Brain microvascular endothelial cell (primary cell): Measurements from ENCODE around the gene CES3.
"Not testable (repeated sequence)": the region's sequence is repeated elsewhere in the genome, so short reads cannot be mapped to it uniquely, and the experiment has no call there.

Source experiments
- DNase-seq: peaks from one replicate; pipeline ENCODE4 v3.0.0-alpha.2; 2020
- H3K27ac ChIP-seq: fragments of 250-450 bp; sonication (Bioruptor Pico); 2 replicates; pipeline ENCODE4 v1.5.1; 2020; ENCODE audit warnings: mild to moderate bottlenecking, moderate library complexity
- H3K27me3 ChIP-seq: fragments of 250-450 bp; sonication (Bioruptor Pico); replicated peaks from 2 replicates; pipeline ENCODE4 v1.5.1; 2020; ENCODE audit warnings: mild to moderate bottlenecking
- H3K36me3 ChIP-seq: fragments of 250-450 bp; sonication (Bioruptor Pico); replicated peaks from 2 replicates; pipeline ENCODE4 v1.5.1; 2020; ENCODE audit warnings: mild to moderate bottlenecking
- H3K4me3 ChIP-seq: 2 replicates; pipeline ENCODE4 v1.5.1; 2011; ENCODE audit warnings: low read depth, mild to moderate bottlenecking, control low read depth, low read length, moderate library complexity
- in situ Hi-C: cut with HindIII; loops from 2 replicates; pipeline ENCODE4 v1.10.0; 2017; ENCODE audit warnings: low sequenced_read_pairs, low pct_ligation_motif_present
- TF ChIP-seq, protein P1 (sequence below): IDR thresholded peaks from 2 replicates; pipeline ENCODE4 v1.5.1; 2011; ENCODE audit warnings: low read depth, mild to moderate bottlenecking, moderate library complexity, low read length, control low read depth, inconsistent platforms; ENCODE audit errors: missing control alignments

Gene CES3

DNA sequence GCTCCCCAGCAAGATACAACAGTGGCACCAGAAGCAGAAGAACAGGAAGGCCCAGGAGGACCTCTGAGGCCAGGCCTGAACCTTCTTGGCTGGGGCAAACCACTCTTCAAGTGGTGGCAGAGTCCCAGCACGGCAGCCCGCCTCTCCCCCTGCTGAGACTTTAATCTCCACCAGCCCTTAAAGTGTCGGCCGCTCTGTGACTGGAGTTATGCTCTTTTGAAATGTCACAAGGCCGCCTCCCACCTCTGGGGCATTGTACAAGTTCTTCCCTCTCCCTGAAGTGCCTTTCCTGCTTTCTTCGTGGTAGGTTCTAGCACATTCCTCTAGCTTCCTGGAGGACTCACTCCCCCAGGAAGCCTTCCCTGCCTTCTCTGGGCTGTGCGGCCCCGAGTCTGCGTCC is 11.9 kb downstream of the CES3 start:
- H3K27me3 ChIP-seq: no peaks in the 10 kb centered on the region
- in situ Hi-C loops: no loop called here
- DNase-seq: no peak

GRCh38 chr16:66973716-66974115 is 12.7 kb downstream of the CES3 start:
- H3K27ac ChIP-seq: no peak overlapping the region
- in situ Hi-C loops: no loop called here
- no peak for DNase-seq
- H3K27me3 ChIP-seq: no peaks in the 10 kb centered on the region
- no peak overlapping the region for H3K4me3 ChIP-seq
- TF ChIP-seq, protein P1, sequence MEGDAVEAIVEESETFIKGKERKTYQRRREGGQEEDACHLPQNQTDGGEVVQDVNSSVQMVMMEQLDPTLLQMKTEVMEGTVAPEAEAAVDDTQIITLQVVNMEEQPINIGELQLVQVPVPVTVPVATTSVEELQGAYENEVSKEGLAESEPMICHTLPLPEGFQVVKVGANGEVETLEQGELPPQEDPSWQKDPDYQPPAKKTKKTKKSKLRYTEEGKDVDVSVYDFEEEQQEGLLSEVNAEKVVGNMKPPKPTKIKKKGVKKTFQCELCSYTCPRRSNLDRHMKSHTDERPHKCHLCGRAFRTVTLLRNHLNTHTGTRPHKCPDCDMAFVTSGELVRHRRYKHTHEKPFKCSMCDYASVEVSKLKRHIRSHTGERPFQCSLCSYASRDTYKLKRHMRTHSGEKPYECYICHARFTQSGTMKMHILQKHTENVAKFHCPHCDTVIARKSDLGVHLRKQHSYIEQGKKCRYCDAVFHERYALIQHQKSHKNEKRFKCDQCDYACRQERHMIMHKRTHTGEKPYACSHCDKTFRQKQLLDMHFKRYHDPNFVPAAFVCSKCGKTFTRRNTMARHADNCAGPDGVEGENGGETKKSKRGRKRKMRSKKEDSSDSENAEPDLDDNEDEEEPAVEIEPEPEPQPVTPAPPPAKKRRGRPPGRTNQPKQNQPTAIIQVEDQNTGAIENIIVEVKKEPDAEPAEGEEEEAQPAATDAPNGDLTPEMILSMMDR: no peak
- no peaks in the 10 kb centered on the region for H3K36me3 ChIP-seq

More for the DNA sequence above, 11.9 kb downstream of the CES3 start:
- TF ChIP-seq, protein P1: no peak
- no peaks in the 10 kb centered on the region for H3K36me3 ChIP-seq
- no peak overlapping the region for H3K27ac ChIP-seq
- H3K4me3 ChIP-seq: no peak overlapping the region

- H3K4me3 ChIP-seq, H3K36me3 ChIP-seq, in situ Hi-C loops, H3K27me3 ChIP-seq, H3K27ac ChIP-seq, DNase-seq: not testable (repeated sequence)
Measured at GRCh38 chr16:66974156-66974931, 13.3 kb downstream of the CES3 start.

- H3K4me3 ChIP-seq, H3K27ac ChIP-seq, DNase-seq, H3K36me3 ChIP-seq, in situ Hi-C loops, H3K27me3 ChIP-seq: not testable (repeated sequence)
Measured at GRCh38 chr16:66974932-66975246, 13.8 kb downstream of the CES3 start.

DNA sequence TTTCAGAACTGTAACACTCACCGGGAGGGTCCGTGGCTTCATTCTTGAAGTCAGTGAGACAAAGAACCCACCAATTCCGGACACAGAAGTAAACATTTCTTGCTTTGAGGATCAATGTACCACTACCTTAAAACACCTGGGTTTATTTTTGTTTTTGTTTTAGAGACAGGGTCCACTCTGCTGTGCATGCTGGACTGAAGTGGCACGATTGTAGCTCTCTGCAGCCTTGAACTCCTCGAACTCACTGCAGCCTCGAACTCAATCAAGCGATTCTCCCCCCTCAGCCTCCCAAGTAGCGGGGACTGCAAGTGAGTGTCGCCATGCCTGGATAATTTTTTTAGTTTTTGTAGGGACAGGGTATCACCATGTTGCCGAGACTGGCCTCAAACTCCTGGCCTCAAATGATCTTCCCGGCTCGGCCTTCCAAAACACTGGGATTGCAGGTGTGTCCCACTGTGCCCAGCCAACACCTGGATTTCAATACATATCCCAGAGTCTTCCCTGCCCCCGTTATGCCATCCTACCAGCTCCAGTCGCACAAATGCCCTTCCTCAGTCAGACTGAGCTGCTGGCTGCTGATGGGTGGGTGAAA is 14.3 kb downstream of the CES3 start:
- Histone ChIP-seq H3K27ac (no peak overlapping the region), H3K4me3 (no peak overlapping the region), H3K36me3 (no peaks in the 10 kb centered on the region), H3K27me3 (no peaks in the 10 kb centered on the region)
- TF ChIP-seq, protein P1: no peak
- DNase-seq: no peak
- in situ Hi-C loops: no loop called here

DNA sequence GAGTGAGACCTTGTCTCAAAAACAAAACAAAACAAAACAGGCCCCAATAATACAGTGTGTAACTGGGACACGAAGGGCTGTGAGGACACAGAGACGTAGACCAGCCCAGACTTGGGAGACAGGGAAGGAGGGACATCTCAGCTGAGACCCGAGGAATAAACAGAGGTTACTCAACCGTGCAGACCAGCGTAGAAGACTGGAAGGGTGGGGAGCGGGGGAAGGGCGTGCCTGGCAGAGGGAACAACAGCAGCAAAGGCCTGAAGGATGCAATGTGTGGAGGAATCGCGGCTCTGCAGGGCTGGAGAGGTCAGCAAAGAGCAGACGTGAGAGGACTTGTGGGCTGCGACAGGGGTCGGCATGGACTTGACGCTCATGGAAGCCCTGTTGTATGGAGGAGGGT is 15.7 kb downstream of the CES3 start:
- in situ Hi-C loops: no loop called here
- TF ChIP-seq, protein P1: no peak
- Histone ChIP-seq H3K36me3 (no peaks in the 10 kb centered on the region), H3K4me3 (no peak overlapping the region), H3K27me3 (no peaks in the 10 kb centered on the region), H3K27ac (no peak overlapping the region)
- DNase-seq: no peak
